MM.1S (cell line): ENCODE data around the gene PRUNE2.

Source experiments
- DNase-seq: peaks from one replicate; pipeline ENCODE4 v3.0.0-alpha.2; 2015
- H2AFZ ChIP-seq: fragments of 300-600 bp; sonication (generic); 2 replicates; pipeline ENCODE4 v1.6.0; 2016; ENCODE audit warnings: antibody characterized with exemption, low read length
- H3F3A ChIP-seq: fragments of 300-600 bp; sonication (generic); 2 replicates; pipeline ENCODE4 v1.6.1; 2016; ENCODE audit warnings: mild to moderate bottlenecking, antibody characterized with exemption, low read length, moderate library complexity, mixed read lengths; ENCODE audit not compliant: insufficient read depth
- H3K27ac ChIP-seq: fragments of 300-600 bp; sonication (generic); 2 replicates; pipeline ENCODE4 v1.5.1; 2016; ENCODE audit warnings: mild to moderate bottlenecking, low read length
- H3K27me3 ChIP-seq: fragments of 300-600 bp; sonication (generic); replicated peaks from 2 replicates; pipeline ENCODE4 v1.6.0; 2016; ENCODE audit warnings: low read length; ENCODE audit not compliant: insufficient read depth
- H3K36me3 ChIP-seq: fragments of 300-600 bp; sonication (generic); replicated peaks from 2 replicates; pipeline ENCODE4 v1.6.1; 2016; ENCODE audit warnings: mild to moderate bottlenecking, low read length, mixed read lengths; ENCODE audit not compliant: insufficient read depth
- H3K4me1 ChIP-seq: fragments of 300-600 bp; sonication (generic); 2 replicates; pipeline ENCODE4 v1.6.1; 2016; ENCODE audit warnings: low read length, mixed read lengths
- H3K4me2 ChIP-seq: fragments of 300-600 bp; sonication (generic); 2 replicates; pipeline ENCODE4 v1.6.0; 2016; ENCODE audit warnings: low read depth, low read length
- H3K4me3 ChIP-seq: fragments of 300-600 bp; sonication (generic); 2 replicates; pipeline ENCODE4 v1.5.1; 2016; ENCODE audit warnings: low read length, mixed read lengths
- H3K79me2 ChIP-seq: fragments of 300-600 bp; sonication (generic); 2 replicates; pipeline ENCODE4 v1.6.1; 2016; ENCODE audit warnings: mixed run types, low read length, mixed read lengths
- H3K9ac ChIP-seq: fragments of 300-600 bp; sonication (generic); 2 replicates; pipeline ENCODE4 v1.6.1; 2016; ENCODE audit warnings: low read length, mixed read lengths
- H3K9me2 ChIP-seq: fragments of 300-600 bp; sonication (generic); replicated peaks from 2 replicates; pipeline ENCODE4 v1.6.1; 2016; ENCODE audit warnings: mild to moderate bottlenecking, low read length, mixed read lengths; ENCODE audit not compliant: insufficient read depth
- H3K9me3 ChIP-seq: fragments of 300-600 bp; sonication (generic); replicated peaks from 2 replicates; pipeline ENCODE4 v1.6.1; 2016; ENCODE audit warnings: mild to moderate bottlenecking, low read length, mixed read lengths; ENCODE audit not compliant: insufficient read depth
- H4K20me1 ChIP-seq: fragments of 300-600 bp; sonication (generic); 2 replicates; pipeline ENCODE4 v1.6.1; 2016; ENCODE audit warnings: mild to moderate bottlenecking, low read length, moderate library complexity, mixed read lengths; ENCODE audit not compliant: insufficient read depth
- CTCF ChIP-seq: fragments of 300-600 bp; sonication (generic); IDR thresholded peaks from 2 replicates; pipeline ENCODE4 v1.5.1; 2016; ENCODE audit warnings: antibody characterized with exemption, low read length, mixed read lengths
- EZH2 ChIP-seq: fragments of 300-600 bp; sonication (generic); optimal IDR thresholded peaks from 2 replicates; pipeline ENCODE3; 2017; ENCODE audit warnings: low read depth, mild to moderate bottlenecking, antibody characterized with exemption, low read length, mixed read lengths
- EZH2phosphoT487 ChIP-seq: fragments of 300-600 bp; sonication (generic); IDR thresholded peaks from 2 replicates; pipeline ENCODE4 v1.6.1; 2018; ENCODE audit warnings: antibody characterized with exemption, low read length

PRUNE2 gene

GRCh38 chr9:76720245-76720644 is 185.7 kb downstream of the PRUNE2 start:
- H3K4me2 ChIP-seq = no peak overlapping the region
- no peak overlapping the region for H2AFZ ChIP-seq
- no peak for DNase-seq
- H3K4me3 ChIP-seq = no peak overlapping the region
- no peaks in the 10 kb centered on the region for H3K79me2 ChIP-seq
- no peak overlapping the region for H3K9ac ChIP-seq
- no peaks in the 10 kb centered on the region for H4K20me1 ChIP-seq
- no peaks in the 10 kb centered on the region for H3F3A ChIP-seq
- no peaks in the 10 kb centered on the region for H3K9me3 ChIP-seq
- H3K4me1 ChIP-seq = peaks cover 3% of the 10 kb centered on the region; the same call in 1 of the 2 replicates
- TF ChIP-seq CTCF (no peak), EZH2phosphoT487 (no peak), EZH2 (no peak)
- no peaks in the 10 kb centered on the region for H3K36me3 ChIP-seq
- H3K27me3 ChIP-seq = no peaks in the 10 kb centered on the region
- no peak overlapping the region for H3K27ac ChIP-seq
- no peaks in the 10 kb centered on the region for H3K9me2 ChIP-seq

- H3K9ac ChIP-seq = no peak overlapping the region
- no peaks in the 10 kb centered on the region for H3F3A ChIP-seq
- DNase-seq = no peak
- no peak overlapping the region for H3K27ac ChIP-seq
- H4K20me1 ChIP-seq = no peaks in the 10 kb centered on the region
- no peak overlapping the region for H2AFZ ChIP-seq
- H3K9me3 ChIP-seq = no peaks in the 10 kb centered on the region
- H3K4me3 ChIP-seq = no peak overlapping the region
- no peaks in the 10 kb centered on the region for H3K27me3 ChIP-seq
- no peaks in the 10 kb centered on the region for H3K79me2 ChIP-seq
- no peaks in the 10 kb centered on the region for H3K9me2 ChIP-seq
- no peaks in the 10 kb centered on the region for H3K4me1 ChIP-seq
- no peak overlapping the region for H3K4me2 ChIP-seq
- H3K36me3 ChIP-seq = no peaks in the 10 kb centered on the region
- TF ChIP-seq EZH2 (no peak), EZH2phosphoT487 (no peak), CTCF (no peak)
Observed at GRCh38 chr9:76718166-76718565, 187.7 kb downstream of the PRUNE2 start.

DNA sequence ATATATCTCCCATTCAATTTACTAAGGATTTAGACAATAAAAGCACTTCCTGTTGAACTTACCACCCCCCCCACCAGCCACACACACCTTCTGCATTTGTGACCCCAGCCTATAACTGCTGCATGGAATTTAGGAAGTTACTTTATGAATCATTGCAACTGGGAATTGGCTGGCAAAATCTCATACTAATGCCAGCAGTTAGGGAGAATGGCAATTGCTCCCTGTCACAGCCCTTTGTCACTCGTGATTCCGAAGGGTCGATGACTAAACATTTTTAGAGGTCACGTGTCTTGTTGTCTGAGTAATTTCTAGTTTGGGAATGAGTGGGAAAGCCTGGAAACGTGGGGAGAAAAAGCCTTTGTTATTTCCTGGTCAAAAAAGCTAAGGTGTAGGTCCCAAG is 188.3 kb downstream of the PRUNE2 start:
- Histone ChIP-seq H3K36me3 (no peaks in the 10 kb centered on the region), H3K9me3 (no peaks in the 10 kb centered on the region), H3F3A (no peaks in the 10 kb centered on the region), H4K20me1 (no peaks in the 10 kb centered on the region), H3K4me1 (no peaks in the 10 kb centered on the region), H2AFZ (no peak overlapping the region), H3K4me2 (no peak overlapping the region), H3K9ac (no peak overlapping the region), H3K27ac (no peak overlapping the region), H3K4me3 (no peak overlapping the region), H3K79me2 (no peaks in the 10 kb centered on the region), H3K9me2 (no peaks in the 10 kb centered on the region), H3K27me3 (no peaks in the 10 kb centered on the region)
- no peak for TF ChIP-seq EZH2
- no peak for DNase-seq

GRCh38 chr9:76717176-76717575 is 188.7 kb downstream of the PRUNE2 start:
- Histone ChIP-seq H3K27ac (no peak overlapping the region), H2AFZ (no peak overlapping the region), H4K20me1 (no peaks in the 10 kb centered on the region), H3F3A (no peaks in the 10 kb centered on the region), H3K4me1 (no peaks in the 10 kb centered on the region), H3K4me3 (no peak overlapping the region), H3K79me2 (no peaks in the 10 kb centered on the region), H3K9ac (no peak overlapping the region), H3K4me2 (no peak overlapping the region), H3K9me2 (no peaks in the 10 kb centered on the region), H3K27me3 (no peaks in the 10 kb centered on the region), H3K36me3 (no peaks in the 10 kb centered on the region), H3K9me3 (no peaks in the 10 kb centered on the region)
- TF ChIP-seq CTCF = no peak
- no peak for TF ChIP-seq EZH2
- TF ChIP-seq EZH2phosphoT487 = no peak
- no peak for DNase-seq
